ENCODE measurements around the gene ABCA5. TPM values are rescaled to one million over a fixed set of nuclear protein-coding genes. Genes with fewer than 3 reads are reported as not detected.
A peak's percentile ranks its signal among the peaks of the same experiment; 100 is the strongest.
"Not testable (repeated sequence)": the region's sequence is repeated elsewhere in the genome, so short reads cannot be mapped to it uniquely, and the experiment has no call there.

Gene ABCA5
- total and polyA plus RNA-seq, 2 of the 13 experiments (the other 11 are each of a cell fraction or from before 2014, with no cell fraction given): 9.7 to 10.1 TPM

DNA sequence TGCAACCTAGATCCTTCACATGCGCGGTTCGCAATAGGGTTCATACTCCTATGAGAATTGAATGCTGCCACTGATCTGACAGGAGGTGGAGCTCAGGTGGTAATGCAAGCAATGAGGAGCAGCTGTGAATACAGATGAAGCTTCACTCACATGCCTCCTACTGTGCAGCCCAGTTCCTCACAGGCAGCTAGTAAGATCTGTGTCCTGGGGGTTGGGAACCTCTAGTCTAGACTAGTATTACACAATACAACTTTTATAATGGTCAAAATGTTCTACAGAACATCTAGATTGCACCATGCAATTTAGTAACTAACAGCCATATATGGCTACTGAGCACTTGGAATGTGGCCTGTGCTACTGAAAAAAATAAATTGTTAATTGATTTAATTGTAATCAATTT lies 26.7 kb downstream of the ABCA5 start:
- no peaks in the 10 kb centered on the region for H3K36me3 ChIP-seq (replicated peaks in 1 of 2; ENCODE audit: control insufficient read depth in 1 of 2, insufficient read depth in 2 of 2, low read length in 2 of 2)

DNA sequence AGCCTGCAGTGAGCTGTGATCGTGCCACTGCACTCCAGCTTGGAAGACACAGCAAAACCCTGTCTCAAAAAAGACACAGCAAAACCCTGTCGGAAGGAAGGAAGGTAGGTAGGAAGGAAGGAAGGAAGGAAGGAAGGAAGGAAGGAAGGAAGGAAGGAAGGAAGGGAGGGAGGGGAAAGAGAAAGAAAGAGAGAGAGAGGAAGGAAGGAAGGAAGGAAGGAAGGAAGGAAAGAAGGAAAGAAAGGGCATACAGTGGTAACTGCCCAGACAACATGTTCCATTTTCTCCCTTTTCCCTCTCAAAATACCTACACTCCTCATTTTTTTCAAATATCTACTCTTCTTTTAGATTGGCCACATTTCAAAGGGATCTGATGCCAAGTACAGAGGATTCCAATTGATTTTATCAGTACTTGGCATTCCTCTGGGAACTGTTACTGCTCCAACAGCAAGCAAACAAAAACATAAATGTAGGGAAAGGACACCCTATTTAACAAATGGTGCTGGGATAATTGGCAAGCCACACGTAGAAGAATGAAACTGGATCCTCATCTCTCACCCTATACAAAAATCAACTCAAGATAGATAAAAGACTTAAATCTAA lies 28.7 kb downstream of the ABCA5 start:
- intact Hi-C loops (cut with micrococcal nuclease; ENCODE audit: unreplicated experiment); H3K36me3 ChIP-seq (replicated peaks in 1 of 2; ENCODE audit: control insufficient read depth in 1 of 2, insufficient read depth in 2 of 2, low read length in 2 of 2); in situ Hi-C loops (cut with HindIII; ENCODE audit: extremely low pct_ligation_motif_present, low pct_unique_long_range_greater_than_20kb); H4K20me1 ChIP-seq (ENCODE audit: insufficient read depth, low read length); H3K9ac ChIP-seq (ENCODE audit: insufficient read depth, low read depth, low read length); CTCF ChIA-PET (ENCODE audit: low intra/inter-chr PET ratio, low total read pairs); FAIRE-seq; H3K27me3 ChIP-seq (ENCODE audit: control insufficient read depth in 1 of 2, insufficient read depth in 2 of 2, low read length in 2 of 2); H2AFZ ChIP-seq (ENCODE audit: low read length); H3K27ac ChIP-seq (ENCODE audit: extremely low read length, insufficient read depth, low read length); DNase-seq (ENCODE audit: low spot score); POLR2A ChIA-PET; ATAC-seq; H3K4me1 ChIP-seq (ENCODE audit: insufficient read depth, low read length); BruUV-seq (replicated peaks); H3K79me2 ChIP-seq (ENCODE audit: insufficient read depth, low read length); H3K9me3 ChIP-seq (ENCODE audit: low read length); H3K4me3 ChIP-seq (replicated peaks in 1 of 3; ENCODE audit: insufficient read depth in 1 of 3, low read depth in 2 of 3, low read length in 3 of 3); H3K4me2 ChIP-seq (ENCODE audit: low read depth, low read length): not testable (repeated sequence)
- TF ChIP-seq HNRNPK (IDR thresholded peaks at IDR 0.05; ENCODE audit: low read depth, low read length, poor library complexity, severe bottlenecking) (peak; percentile 38), PCBP1 (IDR thresholded peaks at IDR 0.05; ENCODE audit: borderline replicate concordance, low read depth, low read length) (0 out of 2 replicates have a peak, but pooled peaks have one; percentile 54)
- 94% methylated on average over 3 of the region's 3 CpGs for WGBS (ENCODE audit: low lambda C conversion rate)

More for the DNA sequence above, 26.7 kb downstream of the ABCA5 start:
- TF ChIP-seq, protein P1, sequence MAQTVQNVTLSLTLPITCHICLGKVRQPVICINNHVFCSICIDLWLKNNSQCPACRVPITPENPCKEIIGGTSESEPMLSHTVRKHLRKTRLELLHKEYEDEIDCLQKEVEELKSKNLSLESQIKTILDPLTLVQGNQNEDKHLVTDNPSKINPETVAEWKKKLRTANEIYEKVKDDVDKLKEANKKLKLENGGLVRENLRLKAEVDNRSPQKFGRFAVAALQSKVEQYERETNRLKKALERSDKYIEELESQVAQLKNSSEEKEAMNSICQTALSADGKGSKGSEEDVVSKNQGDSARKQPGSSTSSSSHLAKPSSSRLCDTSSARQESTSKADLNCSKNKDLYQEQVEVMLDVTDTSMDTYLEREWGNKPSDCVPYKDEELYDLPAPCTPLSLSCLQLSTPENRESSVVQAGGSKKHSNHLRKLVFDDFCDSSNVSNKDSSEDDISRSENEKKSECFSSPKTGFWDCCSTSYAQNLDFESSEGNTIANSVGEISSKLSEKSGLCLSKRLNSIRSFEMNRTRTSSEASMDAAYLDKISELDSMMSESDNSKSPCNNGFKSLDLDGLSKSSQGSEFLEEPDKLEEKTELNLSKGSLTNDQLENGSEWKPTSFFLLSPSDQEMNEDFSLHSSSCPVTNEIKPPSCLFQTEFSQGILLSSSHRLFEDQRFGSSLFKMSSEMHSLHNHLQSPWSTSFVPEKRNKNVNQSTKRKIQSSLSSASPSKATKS (CRISPR knock-in tag; IDR thresholded peaks at IDR 0.05): no peak
- TF ChIP-seq NFYC (CRISPR knock-in tag; IDR thresholded peaks at IDR 0.05): no peak
- TF ChIP-seq ZNF577 (CRISPR knock-in tag; IDR thresholded peaks at IDR 0.05; ENCODE audit: borderline replicate concordance, low read depth): no peak
- peak; percentile 67; the same call in 1 of the 2 replicates for TF ChIP-seq CEBPB (IDR thresholded peaks at IDR 0.05; ENCODE audit: borderline replicate concordance, low read depth, low read length)
- 100% methylated on average over 3 of the region's 3 CpGs for WGBS (ENCODE audit: low lambda C conversion rate)
- POLR2A ChIA-PET: no interaction called here
- intact Hi-C loops (cut with micrococcal nuclease; ENCODE audit: unreplicated experiment): no loop called here
- no peaks in the 10 kb centered on the region for H3K27me3 ChIP-seq (ENCODE audit: control insufficient read depth in 1 of 2, insufficient read depth in 2 of 2, low read length in 2 of 2)
- H3K4me1 ChIP-seq (ENCODE audit: insufficient read depth, low read length): no peaks in the 10 kb centered on the region
- no peak for ATAC-seq
- BruUV-seq (replicated peaks): no TSS peak
- H4K20me1 ChIP-seq (ENCODE audit: insufficient read depth, low read length): no peaks in the 10 kb centered on the region
- no peak overlapping the region for H3K4me2 ChIP-seq (ENCODE audit: low read depth, low read length)
- in situ Hi-C loops (cut with HindIII; ENCODE audit: extremely low pct_ligation_motif_present, low pct_unique_long_range_greater_than_20kb): no loop called here
- CTCF ChIA-PET (ENCODE audit: low intra/inter-chr PET ratio, low total read pairs): no interaction called here
- no peak for FAIRE-seq
- H3K9me3 ChIP-seq (ENCODE audit: low read length): no peaks in the 10 kb centered on the region
- no peak for DNase-seq (ENCODE audit: low spot score)
- H3K4me3 ChIP-seq (replicated peaks in 1 of 3; ENCODE audit: insufficient read depth in 1 of 3, low read depth in 2 of 3, low read length in 3 of 3): no peak overlapping the region
- H3K27ac ChIP-seq (ENCODE audit: extremely low read length, insufficient read depth, low read length): no peak overlapping the region
- H3K79me2 ChIP-seq (ENCODE audit: insufficient read depth, low read length): no peaks in the 10 kb centered on the region
- H2AFZ ChIP-seq (ENCODE audit: low read length): no peak overlapping the region
- no peak overlapping the region for H3K9ac ChIP-seq (ENCODE audit: insufficient read depth, low read depth, low read length)
